Measurements from ENCODE around the gene MEX3A.

The MEX3A gene

DNA sequence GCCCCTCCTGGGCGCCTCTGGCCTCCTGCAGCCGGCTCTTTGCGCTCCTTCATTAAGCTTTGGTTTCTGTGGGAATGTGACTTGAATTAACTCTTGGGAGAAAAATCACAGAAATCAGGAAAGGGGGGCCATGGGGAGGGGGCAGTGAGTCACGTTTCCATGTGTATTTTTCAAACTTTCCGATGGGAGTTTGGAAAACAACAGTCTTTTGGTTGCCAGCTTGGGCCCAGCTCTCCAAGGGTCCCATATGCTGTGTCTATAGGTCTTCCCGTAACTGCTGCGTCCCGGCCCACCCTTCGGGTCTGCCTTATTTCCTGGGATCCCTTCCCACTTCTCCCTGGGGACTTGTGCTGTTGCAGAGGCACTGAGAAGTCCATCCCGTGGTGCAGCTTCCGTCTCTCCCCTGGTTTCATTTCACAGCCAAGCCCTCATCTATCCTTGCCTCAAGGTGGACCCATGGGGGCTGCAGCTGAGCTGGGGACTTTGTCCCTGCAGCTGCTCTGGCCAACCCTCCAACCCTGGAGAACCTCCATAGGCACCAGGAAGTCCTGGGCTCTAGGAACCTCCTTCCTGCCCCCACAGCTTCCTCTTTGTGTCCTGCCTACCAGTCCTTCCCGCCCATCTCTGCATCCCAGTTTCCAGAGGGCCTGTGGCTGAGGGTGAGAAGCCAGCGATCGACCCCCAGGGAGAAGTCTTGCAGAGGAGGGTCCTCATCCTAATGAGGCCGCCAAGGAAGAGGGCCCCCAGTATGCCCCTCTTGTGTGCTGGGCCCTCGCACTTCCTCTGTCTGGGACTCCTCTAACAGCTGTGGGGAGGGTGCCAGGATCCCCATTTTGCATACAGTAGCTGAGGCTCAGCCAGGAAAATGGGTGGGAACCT, 20.6 kb upstream of the MEX3A start:
- no peak for DNase-seq

DNA sequence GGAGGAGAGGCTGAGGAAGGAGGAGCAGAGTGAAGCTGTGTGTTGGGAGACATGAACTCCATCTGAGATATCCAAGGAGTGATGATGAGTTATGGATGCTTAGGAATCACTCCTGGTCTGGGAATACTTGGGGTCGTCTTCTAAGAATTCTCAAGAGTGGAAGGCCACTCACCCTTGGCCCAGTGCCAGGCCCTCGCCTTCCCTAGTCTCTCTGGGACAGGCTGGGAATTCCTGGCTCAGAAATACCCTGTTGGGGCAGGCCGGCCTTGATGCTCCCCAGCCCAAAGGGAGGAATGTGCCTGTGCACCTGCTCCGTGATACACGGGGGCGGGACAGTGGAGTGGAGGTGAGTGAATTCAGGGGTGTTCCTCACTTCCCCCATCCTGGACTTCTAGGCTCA, 19.6 kb upstream of the MEX3A start:
- DNase-seq = no peak

DNA sequence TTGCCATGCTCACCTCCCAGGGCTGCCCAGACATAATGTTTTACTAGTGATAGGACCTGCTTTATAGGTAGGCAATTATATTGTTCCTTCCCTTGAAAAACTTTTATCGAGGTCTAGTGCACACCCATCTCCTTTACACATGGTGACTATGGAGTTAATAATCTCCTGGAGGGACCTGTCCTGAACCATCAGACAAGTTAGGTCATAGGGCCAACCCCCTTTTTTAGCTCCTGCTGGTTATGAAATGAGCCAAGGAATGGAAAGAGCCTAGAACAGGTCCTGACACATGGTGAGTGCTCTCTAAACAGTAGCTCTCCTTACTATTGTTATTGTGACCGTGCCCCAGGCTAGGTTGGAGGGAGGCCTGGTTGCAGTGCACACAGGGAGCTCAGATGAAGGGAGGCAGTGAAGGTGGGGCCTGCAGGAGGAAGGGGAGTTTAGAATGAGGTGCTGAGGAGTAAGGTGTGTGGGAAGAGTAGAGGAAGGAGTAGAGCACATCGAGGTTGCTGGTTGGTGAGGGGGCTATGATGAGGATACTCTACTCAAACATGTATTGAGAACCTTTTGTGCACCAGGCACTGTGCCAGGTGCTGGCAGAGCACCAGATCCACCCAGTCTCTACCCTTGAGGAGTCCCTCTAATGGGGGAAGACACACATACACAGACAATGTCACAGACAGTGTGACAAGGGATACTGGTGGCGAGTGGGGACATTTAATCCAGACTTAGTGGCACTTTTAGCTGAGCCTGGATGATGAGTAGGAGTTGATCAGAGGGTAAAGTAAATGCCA, 18.1 kb upstream of the MEX3A start:
- DNase-seq = no peak

DNA sequence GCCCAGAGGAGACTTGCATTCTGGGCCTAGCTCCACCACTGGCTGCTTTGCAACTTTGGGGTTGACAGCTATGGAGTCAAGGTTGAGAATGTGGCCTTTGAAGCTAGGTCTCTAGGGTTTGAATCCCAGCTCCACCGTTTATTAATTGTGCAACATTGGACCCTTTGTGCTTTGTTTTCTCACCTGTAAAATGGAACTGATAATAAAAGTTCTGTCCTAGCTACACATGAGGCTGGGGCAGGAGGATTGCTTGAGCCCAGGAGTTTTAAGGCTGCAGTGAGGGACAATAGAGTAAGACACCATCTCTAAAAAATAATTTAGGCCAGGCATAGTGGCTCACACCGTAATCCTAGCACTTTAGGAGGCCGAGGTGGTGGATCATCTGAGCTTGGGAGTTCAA, 17.0 kb upstream of the MEX3A start:
- no peak for DNase-seq

DNA sequence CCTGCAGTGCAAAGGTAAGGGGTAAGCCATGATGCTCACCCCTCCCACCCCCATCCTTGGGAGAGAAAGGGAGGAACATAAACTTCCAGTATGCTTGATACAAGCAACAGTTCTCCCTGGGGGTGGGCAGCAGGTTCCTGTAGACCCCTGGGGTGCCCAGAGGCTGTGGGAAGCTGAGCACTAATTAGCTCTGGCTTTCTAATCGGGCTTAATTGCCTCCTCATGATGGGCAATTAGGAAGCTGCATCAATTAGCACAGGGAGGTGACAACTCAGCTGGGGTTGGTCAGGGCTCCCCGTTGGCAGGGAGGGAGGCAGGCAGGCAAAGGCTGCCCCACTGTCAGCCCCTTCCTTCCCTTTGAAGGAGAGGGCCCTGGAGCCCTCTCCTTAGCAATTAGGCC, 16.5 kb upstream of the MEX3A start:
- DNase-seq = no peak

DNA sequence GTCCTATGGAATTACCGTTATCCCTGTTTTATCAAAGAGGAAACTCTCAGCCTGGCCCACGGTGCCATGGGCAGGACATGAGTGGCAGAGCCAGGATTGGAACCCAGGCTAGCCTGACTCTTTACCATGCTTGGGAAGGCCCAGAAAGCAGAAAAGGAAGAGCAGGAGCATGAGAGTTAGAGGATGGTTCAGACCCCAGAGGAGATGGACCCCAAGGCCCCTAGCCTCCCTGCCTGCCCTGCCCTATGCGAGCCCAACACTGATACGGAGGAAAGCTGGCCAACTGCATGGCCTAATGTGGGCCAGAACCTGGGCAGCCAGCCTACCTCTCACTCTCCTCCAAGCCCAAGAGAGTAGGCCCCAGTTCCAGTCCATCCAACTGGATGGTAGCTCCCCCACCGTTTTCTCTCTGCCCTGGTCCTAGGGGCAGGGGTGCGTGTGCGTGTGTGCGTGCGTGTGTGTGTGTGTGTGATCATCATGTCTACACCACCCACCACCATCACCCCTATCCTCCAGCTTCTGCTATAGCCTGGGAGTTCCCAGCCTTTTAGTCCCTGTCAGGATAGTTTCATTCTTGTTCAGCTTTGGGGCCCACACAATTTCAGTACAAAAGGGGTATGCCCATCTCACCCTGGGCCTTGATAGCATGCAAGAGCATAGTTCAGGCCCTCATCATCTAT, 15.4 kb upstream of the MEX3A start:
- peak; percentile 78 for DNase-seq

DNA sequence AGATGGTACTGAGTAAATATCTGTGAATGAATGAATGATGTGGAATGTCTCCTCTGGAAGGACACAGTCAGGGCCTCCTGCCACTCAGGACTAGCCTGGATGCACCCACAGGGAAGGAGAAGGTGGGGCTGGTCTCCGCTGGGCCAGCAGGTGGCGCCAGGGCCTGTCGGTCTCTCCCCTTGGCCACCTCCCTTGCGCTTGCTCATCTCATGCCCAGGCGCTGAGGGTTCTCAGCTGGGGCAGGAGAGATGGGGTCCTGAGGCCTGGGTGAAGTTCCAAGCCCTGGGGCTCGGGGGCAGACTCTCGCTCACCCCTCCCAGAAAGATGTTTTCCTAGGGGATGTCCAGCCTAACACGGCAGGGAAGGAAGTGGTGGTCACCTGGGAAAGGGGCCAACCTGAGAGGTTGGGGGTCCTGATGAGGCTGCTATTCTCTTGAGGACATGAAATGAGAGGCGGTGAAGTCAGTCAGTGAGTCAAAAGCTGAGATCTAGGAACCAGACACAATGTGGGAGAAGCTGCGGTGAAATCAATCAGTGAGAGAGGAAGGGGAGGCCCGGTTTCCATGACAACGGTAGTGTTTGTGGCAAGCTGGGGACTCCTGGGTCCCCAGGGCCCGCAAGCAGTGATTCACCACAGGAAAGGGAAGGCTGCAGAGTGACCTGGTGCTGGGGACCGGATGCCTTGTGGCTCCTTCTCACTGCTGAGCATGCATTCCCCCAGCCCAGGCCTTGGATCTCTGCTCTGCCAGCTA, 14.6 kb upstream of the MEX3A start:
- DNase-seq = peak; percentile 94

DNA sequence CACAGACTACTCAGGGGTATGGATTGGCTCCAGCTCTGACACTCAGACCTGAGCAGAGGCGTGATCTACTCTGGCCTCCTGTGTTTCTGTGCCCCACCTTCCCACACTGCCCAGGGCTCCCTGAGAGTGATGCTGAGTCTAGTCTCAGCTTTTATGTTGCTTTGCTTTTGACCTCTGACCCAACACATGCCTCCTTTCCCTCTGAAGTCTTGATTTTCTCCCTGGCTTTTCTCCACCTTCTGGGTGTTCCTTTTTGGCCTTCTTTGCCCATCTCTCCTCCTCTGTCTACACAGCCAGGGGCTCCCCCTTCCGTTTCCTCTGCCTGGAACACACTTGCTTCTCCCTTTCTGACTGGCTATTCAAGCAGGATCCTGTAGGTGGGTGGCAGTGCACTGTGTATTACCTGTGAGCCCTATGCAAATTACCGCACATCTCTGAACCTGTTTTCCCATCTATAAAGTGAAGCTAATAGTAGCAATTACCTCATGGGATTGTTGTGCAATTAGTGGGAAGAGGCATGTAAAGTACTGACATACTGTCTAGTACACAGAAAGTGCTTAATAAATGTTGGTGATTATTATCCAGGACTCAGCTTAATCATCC, 13.7 kb upstream of the MEX3A start:
- DNase-seq = no peak

DNA sequence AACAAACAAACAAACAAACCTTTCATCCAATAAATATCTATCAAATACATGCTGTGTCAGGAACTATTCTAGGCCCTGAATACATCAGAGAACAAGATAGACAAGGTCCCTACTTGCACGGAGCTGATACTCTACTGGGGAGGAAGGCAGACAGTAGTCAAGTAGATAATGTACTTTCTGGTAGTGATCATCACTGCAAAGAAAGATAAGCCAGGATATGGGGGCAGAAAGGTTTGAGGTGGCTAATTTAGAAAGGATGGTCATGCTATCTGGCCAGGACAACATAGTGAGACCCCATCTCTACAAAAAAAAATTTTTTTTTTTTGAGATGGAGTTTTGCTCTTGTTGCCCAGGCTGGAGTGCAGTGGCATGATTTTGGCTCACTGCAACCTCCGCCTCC, 9.3 kb upstream of the MEX3A start:
- DNase-seq = no peak

DNA sequence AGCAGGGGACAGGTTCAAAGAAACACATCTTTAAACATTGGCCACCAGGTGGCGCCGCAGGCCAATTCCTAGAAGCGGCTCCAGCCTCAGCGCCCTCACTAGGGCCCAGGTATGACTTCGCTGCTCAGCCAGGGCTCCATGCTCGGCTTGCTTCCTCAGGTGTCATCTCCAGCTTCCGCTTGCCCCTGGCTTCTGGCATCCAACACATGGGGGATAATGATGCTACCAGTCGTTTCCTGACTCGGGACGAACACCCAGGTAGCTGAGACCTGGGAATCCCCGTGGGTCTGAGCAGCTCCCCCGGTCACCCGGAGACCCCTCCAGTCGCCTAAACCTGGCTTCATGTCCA, 8.5 kb upstream of the MEX3A start:
- peak; percentile 96 for DNase-seq

DNA sequence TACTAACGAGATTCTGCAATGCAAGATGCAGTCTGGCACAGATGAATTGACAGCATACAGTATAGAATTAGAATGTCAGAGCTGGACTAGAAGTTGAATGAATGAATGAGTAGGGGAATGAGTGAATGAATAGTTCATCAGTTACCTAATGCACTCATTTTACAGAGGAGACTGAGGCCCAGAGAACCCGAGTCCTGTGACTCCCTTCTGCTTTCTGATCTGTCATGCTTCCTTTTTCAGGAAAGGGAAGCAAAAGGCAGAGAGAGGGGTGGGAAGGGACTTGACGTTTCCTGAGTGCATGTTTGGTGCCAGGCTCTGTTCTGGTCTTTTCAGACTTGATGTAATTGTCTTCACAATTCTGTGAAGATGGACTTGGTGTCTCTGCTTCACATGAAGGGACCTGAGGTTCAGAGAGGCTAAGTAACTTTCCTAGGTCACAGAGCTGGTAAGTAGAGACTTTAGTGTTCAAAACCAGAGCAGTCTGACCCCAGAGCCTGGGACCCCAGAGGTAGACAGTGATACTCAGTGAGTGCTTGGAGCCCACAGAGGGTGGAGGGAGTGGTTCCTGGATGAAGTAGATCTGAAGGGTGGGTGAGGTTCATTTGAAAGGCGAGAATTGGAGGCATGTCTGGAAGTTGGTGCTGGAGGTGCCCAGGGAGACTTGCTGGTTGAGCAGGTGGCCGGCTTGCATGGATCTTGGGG, 8.0 kb upstream of the MEX3A start:
- DNase-seq = no peak

DNA sequence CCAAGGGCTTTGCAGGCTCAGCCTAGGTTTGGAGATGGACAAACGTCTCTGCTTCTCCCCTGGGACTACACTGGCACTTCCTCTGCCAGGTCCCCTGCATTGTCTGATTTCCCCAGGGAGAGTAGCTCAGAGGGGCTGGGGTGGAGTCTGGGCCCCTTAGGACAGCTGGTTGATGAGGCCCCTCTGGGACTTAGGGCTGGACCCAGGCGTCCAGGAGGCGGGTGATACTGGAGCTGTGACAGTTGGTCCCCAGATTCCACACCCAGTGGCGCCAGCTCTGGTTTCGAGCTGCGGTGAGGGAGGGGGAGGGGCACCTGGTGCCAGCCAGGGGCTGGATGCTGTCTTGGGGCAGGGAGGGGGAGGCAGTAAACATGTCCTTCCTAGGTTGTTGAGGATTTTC, 7.4 kb upstream of the MEX3A start:
- no peak for DNase-seq

DNA sequence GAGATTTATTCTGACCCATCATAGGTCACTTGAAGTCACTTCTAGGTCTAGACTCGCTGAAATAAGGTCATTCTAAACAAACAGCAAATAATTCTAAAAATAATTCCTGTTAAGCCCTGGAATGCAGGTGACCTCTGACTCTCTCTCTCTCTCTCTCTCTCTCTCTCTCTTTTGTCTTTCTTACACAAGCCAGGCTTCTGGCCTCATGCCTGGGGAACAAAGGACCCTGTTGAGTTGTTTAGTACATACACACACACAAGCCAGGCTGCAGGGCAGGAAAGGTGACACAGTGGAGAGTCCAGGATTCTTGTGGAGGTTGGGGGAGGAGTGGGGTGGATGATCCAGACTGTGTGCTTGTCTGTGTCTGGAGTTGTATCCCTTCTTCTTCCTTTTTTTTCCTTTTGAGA, 4.0 kb upstream of the MEX3A start:
- no peak for DNase-seq

DNA sequence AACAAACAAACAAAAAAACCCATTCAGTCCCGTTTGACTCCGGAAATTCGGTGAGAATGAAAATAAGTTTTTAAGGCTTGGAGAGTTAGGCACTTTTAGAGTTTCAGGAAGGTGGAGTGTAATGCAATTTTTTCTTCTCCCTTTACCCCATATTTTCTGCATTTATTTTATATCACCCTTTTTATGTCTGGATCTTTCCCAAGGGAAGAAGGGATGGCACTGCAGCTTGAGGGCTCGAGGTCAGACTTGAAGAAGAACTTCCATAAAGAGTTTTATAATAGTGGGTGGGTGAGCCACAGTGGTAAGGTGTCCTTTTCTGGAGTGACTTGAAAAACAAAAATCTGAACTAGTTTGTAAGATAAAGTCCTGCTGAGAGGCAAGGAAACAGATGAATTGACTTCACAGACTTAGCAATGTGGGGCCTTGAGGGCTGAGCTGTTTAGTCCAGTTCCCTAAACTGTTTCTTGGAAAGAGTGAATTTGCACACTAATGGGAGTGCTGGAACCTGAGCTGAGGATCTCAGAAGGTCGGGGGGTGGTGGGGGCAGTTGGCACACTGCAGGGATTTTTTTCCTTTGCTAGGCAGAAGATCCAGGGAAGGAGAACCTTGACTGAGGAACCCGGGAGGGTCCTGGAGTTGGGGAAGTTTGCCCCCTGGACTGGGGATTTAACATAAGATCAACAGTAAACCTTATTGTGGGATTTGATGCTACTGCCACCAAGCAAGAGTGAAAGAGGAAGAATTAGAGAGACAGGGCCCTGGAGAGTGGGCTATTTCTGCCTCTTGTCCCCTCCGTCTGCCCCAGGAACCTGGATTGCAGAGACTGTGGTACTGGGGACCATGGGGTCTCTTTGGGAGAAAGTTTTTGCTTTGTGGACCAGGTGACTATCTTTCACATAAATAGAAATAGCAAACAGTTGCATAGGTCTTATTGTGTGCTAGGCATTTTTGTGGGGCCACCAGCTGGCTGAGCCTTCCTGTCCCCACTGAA, 1.8 kb upstream of the MEX3A start:
- DNase-seq = no peak

DNA sequence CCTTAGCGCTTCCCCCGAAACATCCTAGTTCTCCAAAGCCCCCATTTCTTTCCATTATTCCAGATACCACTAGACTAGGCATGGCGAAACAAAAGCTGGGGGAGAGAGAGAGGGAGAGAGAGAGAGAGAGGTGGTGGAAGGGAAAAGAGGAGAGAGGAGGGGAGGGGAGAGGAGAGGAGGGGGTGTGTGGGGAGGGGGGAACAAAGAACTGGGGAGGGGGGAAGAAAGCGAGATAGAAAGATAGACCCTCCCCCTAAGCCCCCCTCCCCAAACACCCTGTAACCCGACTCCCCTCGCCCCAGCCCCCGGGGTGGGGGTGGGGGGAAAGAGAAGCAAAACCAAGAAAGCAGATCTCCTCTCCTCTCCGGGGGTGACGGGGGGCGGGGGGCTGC, 352 bp downstream of the MEX3A start:
- DNase-seq = no peak

DNA sequence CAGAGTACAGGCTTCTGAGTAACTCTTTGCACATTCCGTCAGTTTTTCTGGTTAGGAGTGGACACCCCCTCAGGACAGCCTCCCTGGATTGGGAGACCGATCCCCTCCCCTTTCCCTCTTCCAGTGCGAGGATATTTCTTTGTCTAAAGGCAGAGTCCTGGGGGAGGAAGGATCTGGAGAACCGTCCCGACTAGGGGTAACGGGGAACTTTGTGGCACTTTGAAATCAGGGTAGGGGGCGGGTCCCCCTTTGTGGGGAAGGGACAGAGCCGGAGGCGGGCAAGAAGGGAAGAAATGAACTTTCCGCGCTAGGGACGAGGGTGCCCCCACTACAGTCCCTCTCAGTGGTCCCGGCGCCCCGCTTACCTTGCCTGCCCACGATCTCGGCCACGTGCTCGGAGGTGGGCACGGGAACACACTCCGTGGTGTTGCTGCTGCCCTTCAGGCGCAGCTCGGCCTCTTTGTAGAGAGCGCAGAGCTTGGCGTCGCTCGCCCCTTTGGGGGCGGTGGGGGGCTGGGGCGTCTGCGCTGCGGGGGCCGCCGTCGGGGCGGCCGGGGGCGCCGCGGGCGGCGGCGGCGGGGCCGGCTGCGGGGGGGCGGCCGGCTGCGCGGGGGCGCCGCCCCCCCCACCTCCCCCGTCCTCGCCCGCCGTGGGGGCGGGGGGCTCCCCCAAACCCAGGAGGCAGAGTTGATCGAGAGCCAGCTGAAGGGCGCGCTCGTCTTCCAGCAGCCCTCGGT, 917 bp downstream of the MEX3A start:
- DNase-seq = no peak

DNA sequence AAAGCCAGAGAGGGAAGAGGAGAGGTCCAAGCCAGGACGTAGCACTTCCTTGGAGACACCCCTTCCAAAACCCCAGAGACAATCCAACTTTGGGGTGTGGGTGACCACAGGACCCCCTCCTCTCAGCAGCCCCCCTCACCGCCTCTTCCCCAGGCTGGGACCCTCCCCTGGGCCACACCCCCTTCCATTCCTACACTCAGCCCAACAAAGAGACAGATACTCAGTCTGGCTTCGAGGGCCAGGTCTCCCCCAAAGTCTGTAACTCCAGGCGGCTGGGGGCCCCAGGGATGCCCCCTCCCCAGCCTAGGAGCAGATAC, 1.4 kb downstream of the MEX3A start:
- DNase-seq = no peak

DNA sequence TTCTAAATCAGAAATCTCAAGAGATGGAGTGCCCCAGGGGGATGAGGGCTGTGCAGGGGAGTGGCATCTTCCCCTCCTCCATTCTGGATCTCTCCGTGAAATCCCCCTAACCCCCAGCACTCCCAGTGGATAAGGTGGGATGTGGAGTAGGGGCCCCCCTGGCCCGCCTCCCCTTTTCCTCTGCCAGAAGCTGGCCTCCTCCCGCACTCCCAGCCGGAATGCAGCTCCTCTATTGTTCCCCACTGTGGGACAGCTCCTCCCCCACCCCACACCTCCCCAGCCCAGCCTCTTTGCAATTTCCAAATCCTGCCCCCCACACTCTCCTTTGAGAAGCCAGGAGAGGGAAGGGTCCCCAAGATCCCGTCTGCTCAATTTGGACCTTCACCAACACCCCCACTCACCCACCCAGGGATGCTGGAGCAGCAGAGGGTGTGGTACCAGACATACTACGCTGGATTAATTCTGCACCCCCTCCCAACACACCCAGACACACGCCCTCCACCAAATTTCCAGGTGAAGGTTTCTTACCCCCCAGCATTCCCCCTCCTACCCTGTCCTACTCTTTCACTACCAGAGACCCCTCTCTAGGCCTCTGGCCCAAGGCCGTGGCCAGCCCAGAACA, 1.9 kb downstream of the MEX3A start:
- no peak for DNase-seq

DNA sequence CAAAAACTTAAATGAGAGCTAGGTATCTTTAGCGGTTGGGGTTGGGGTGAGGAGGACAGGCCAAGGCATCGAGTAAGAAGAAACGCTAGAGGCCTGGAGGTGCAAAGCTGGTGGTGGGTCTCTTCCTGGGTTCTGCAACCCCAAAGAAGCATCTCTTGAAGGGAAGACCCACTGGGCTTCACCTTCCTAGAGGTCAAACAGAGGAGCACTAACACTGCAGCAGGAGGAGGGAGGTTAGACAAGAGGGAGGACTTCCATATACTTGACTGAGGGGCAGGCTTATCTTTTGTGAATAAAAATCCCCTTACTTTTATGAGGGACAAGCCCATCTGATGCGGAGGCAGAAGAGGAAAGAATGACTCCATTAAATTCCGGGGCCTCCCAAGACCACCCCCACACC, 2.5 kb downstream of the MEX3A start:
- DNase-seq = no peak

DNA sequence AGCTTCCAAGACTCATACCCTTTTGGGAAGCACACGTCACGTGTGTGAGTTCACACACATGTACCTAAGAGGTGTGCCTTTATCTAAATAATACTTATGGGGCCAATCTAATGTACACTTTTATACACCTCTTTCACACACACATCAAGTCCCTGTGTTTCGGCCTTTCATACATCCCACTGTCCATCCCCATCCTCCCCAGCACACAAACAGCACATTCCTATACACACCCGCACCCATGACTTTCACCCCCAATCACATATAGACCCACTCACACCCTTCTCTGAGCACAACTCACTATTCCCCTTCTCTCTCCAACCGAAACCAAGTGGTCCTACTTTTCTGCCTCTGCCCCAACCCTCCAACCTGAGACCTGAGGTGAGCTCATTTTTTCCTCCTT, 3.5 kb downstream of the MEX3A start:
- DNase-seq = no peak

All from activated CD8-positive, alpha-beta memory T cell treated with anti-CD3 and anti-CD28 coated beads for 24 hours (primary cell).